RPMI7951 (cell line): ENCODE results near the gene KLHL25. TPM values are rescaled to one million over a fixed set of nuclear protein-coding genes. Genes with fewer than 3 reads are reported as not detected.

Experiments
- DNase-seq: peaks from one replicate; pipeline ENCODE4 v3.0.0-alpha.2; 2012; ENCODE audit warnings: low read depth
- total RNA-seq: library from RNA; depleted of rRNA; stranded (reverse); fragments of >200 nt; shearing (Covaris generic); gene quantifications from 2 replicates; pipeline ENCODE4 v1.2.3, GENCODE V29; 2014

Gene KLHL25
- total RNA-seq, 1 experiment from 2014 or later, result 4.1 TPM

- no peak for DNase-seq
These were observed 17.2 kb downstream of the KLHL25 start for GRCh38 chr15:85777250-85778106.

- no peak for DNase-seq
These were observed 20.8 kb downstream of the KLHL25 start for GRCh38 chr15:85773970-85774369.

- DNase-seq, result no peak
These were observed 21.5 kb downstream of the KLHL25 start for GRCh38 chr15:85773249-85773648.

GRCh38 chr15:85772668-85773067, 22.1 kb downstream of the KLHL25 start:
- DNase-seq, result no peak

GRCh38 chr15:85771781-85772445, 22.8 kb downstream of the KLHL25 start:
- no peak for DNase-seq

GRCh38 chr15:85771271-85771670, 23.5 kb downstream of the KLHL25 start:
- no peak for DNase-seq

- DNase-seq, result no peak
These were observed 24.4 kb downstream of the KLHL25 start for GRCh38 chr15:85770096-85771041.

- DNase-seq, result no peak
These were observed 25.4 kb downstream of the KLHL25 start for GRCh38 chr15:85769182-85769900.

- no peak for DNase-seq
These were observed 26.0 kb downstream of the KLHL25 start for GRCh38 chr15:85768595-85769168.

- no peak for DNase-seq
These were observed 26.8 kb downstream of the KLHL25 start for GRCh38 chr15:85767785-85768529.

GRCh38 chr15:85766001-85766831, 28.5 kb downstream of the KLHL25 start:
- DNase-seq, result no peak

- DNase-seq, result peak; percentile 57
These were observed 30.0 kb downstream of the KLHL25 start for GRCh38 chr15:85764649-85765277.

- no peak for DNase-seq
These were observed 30.8 kb downstream of the KLHL25 start for GRCh38 chr15:85763673-85764633.

GRCh38 chr15:85763157-85763556, 31.6 kb downstream of the KLHL25 start:
- DNase-seq, result no peak

GRCh38 chr15:85762756-85763127, 32.0 kb downstream of the KLHL25 start:
- DNase-seq, result no peak

GRCh38 chr15:85762039-85762755, 32.5 kb downstream of the KLHL25 start:
- no peak for DNase-seq

GRCh38 chr15:85761635-85762034, 33.1 kb downstream of the KLHL25 start:
- no peak for DNase-seq
